Measurements from ENCODE around the gene TRIO. TPM values are rescaled to one million over a fixed set of nuclear protein-coding genes. Genes with fewer than 3 reads are reported as not detected.

Gene TRIO
- total RNA-seq, 1 experiment from 2014 or later: 68.4 TPM

DNA sequence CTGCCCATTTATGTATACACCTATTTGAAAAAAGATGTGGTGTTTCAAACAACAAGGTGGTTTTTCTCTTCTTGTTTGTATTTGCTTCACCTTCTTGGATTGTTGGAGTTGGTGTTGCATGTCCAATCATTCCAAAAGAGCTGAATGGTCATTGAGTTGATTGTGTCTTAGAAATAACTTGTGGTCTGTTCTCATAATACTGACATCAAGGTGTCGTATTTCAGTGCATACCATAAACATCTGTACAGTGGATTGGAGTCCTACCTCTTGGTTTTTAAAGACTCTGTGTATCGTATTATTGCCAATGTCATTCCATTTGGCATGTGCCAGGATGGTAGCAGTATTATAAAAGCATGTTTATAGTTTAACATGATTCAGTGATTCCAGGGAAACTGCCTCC, 73.2 kb downstream of the TRIO start:
- Histone ChIP-seq H3K4me3 (replicated peaks in 1 of 2; ENCODE audit: low read depth in 1 of 2, low read length in 2 of 2) (no peak overlapping the region), H3K79me2 (ENCODE audit: insufficient read depth, low read length) (peaks cover 97% of the 10 kb centered on the region), H3K27me3 (ENCODE audit: insufficient read depth, low read length) (no peaks in the 10 kb centered on the region), H4K20me1 (ENCODE audit: insufficient read depth) (peaks cover 17% of the 10 kb centered on the region; the same call in 1 of the 2 replicates), H3K4me1 (ENCODE audit: control insufficient read depth in 1 of 2, insufficient read depth in 2 of 2, low read length in 2 of 2) (peaks cover 8 to 13% of the 10 kb centered on the region in 2 experiments; a peak in 3 of 4 replicates), H3K9ac (ENCODE audit: low read length) (no peak overlapping the region), H3K27ac (ENCODE audit: low read depth, low read length) (no peak overlapping the region), H3K9me2 (ENCODE audit: insufficient read depth) (no peaks in the 10 kb centered on the region), H2AFZ (ENCODE audit: low read depth, low read length, poor library complexity, severe bottlenecking) (no peak overlapping the region), H3K9me3 (ENCODE audit: control insufficient read depth in 1 of 2, insufficient read depth in 1 of 2, low read depth in 1 of 2, low read length in 2 of 2) (no peaks in the 10 kb centered on the region), H3K4me2 (ENCODE audit: low read length) (no peak overlapping the region), H3K36me3 (ENCODE audit: control insufficient read depth in 1 of 2, insufficient read depth in 2 of 2, low read length in 2 of 2) (no peaks in the 10 kb centered on the region)
- POLR2A ChIA-PET: no interaction called here
- TF ChIP-seq SP1 (IDR thresholded peaks at IDR 0.05; ENCODE audit: low read depth): no peak
- TF ChIP-seq, protein P1, sequence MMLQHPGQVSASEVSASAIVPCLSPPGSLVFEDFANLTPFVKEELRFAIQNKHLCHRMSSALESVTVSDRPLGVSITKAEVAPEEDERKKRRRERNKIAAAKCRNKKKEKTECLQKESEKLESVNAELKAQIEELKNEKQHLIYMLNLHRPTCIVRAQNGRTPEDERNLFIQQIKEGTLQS (IDR thresholded peaks at IDR 0.05): no peak
- no peak for TF ChIP-seq EGR1 (IDR thresholded peaks at IDR 0.05; ENCODE audit: low read depth)
- no peak for TF ChIP-seq POLR2AphosphoS5 (IDR thresholded peaks at IDR 0.05; ENCODE audit: low read depth, low read length)
- TF ChIP-seq, protein P2, sequence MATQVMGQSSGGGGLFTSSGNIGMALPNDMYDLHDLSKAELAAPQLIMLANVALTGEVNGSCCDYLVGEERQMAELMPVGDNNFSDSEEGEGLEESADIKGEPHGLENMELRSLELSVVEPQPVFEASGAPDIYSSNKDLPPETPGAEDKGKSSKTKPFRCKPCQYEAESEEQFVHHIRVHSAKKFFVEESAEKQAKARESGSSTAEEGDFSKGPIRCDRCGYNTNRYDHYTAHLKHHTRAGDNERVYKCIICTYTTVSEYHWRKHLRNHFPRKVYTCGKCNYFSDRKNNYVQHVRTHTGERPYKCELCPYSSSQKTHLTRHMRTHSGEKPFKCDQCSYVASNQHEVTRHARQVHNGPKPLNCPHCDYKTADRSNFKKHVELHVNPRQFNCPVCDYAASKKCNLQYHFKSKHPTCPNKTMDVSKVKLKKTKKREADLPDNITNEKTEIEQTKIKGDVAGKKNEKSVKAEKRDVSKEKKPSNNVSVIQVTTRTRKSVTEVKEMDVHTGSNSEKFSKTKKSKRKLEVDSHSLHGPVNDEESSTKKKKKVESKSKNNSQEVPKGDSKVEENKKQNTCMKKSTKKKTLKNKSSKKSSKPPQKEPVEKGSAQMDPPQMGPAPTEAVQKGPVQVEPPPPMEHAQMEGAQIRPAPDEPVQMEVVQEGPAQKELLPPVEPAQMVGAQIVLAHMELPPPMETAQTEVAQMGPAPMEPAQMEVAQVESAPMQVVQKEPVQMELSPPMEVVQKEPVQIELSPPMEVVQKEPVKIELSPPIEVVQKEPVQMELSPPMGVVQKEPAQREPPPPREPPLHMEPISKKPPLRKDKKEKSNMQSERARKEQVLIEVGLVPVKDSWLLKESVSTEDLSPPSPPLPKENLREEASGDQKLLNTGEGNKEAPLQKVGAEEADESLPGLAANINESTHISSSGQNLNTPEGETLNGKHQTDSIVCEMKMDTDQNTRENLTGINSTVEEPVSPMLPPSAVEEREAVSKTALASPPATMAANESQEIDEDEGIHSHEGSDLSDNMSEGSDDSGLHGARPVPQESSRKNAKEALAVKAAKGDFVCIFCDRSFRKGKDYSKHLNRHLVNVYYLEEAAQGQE (IDR thresholded peaks at IDR 0.05; ENCODE audit: low read depth): no peak
- TF ChIP-seq, protein P3, sequence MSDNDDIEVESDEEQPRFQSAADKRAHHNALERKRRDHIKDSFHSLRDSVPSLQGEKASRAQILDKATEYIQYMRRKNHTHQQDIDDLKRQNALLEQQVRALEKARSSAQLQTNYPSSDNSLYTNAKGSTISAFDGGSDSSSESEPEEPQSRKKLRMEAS (IDR thresholded peaks at IDR 0.05): no peak
- no peak for TF ChIP-seq RAD21 (IDR thresholded peaks at IDR 0.05; ENCODE audit: low read depth)
- TF ChIP-seq EZH2phosphoT487 (IDR thresholded peaks at IDR 0.05; ENCODE audit: borderline replicate concordance): no peak
- no peak for TF ChIP-seq ZFX (IDR thresholded peaks at IDR 0.05)
- TF ChIP-seq, protein P4, sequence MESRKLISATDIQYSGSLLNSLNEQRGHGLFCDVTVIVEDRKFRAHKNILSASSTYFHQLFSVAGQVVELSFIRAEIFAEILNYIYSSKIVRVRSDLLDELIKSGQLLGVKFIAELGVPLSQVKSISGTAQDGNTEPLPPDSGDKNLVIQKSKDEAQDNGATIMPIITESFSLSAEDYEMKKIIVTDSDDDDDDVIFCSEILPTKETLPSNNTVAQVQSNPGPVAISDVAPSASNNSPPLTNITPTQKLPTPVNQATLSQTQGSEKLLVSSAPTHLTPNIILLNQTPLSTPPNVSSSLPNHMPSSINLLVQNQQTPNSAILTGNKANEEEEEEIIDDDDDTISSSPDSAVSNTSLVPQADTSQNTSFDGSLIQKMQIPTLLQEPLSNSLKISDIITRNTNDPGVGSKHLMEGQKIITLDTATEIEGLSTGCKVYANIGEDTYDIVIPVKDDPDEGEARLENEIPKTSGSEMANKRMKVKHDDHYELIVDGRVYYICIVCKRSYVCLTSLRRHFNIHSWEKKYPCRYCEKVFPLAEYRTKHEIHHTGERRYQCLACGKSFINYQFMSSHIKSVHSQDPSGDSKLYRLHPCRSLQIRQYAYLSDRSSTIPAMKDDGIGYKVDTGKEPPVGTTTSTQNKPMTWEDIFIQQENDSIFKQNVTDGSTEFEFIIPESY (IDR thresholded peaks at IDR 0.05; ENCODE audit: extremely low read depth, insufficient replicate concordance, low read length): no peak
- TF ChIP-seq JUND (IDR thresholded peaks at IDR 0.05): no peak
- no peak for TF ChIP-seq ZNF274 (IDR thresholded peaks at IDR 0.05; ENCODE audit: low read depth, low read length)
- no peak for TF ChIP-seq EZH2 (IDR thresholded peaks at IDR 0.05)
- TF ChIP-seq ELF1 (IDR thresholded peaks at IDR 0.05; ENCODE audit: borderline replicate concordance, low read depth): no peak
- no peak for TF ChIP-seq CEBPB (IDR thresholded peaks at IDR 0.05; ENCODE audit: low read depth)
- no peak for TF ChIP-seq CBX3 (IDR thresholded peaks at IDR 0.05; ENCODE audit: low read depth)
- TF ChIP-seq POLR2A (IDR thresholded peaks at IDR 0.05; ENCODE audit: borderline replicate concordance, extremely low read depth, insufficient read depth, insufficient read length): no peak
- TF ChIP-seq SIN3A (IDR thresholded peaks at IDR 0.05; ENCODE audit: low read depth): no peak
- no peak for TF ChIP-seq FOSL1 (IDR thresholded peaks at IDR 0.05; ENCODE audit: low read depth)
- TF ChIP-seq TCF7L2 (IDR thresholded peaks at IDR 0.05; ENCODE audit: borderline replicate concordance, extremely low read depth, insufficient read depth, insufficient read length): no peak
- CTCF ChIA-PET: no interaction called here
- DNase-seq (ENCODE audit: low read depth, low spot score) (no peak), ATAC-seq (no peak)
- no TSS peak for BruUV-seq (replicated peaks)
- intact Hi-C loops (cut with micrococcal nuclease): no loop called here
- RAD21 ChIA-PET (ENCODE audit: low non-redundant PET in 1 of 2, low total read pairs in 2 of 2, uncharacterized antibody in 2 of 2, unreplicated experiment in 2 of 2): no interaction called here

Data from HCT116 (cell line).